GM12878 (cell line): ENCODE data around the gene HCLS1. TPM values are rescaled to one million over a fixed set of nuclear protein-coding genes. Genes with fewer than 3 reads are reported as not detected.

Source experiments
- ATAC-seq: fragments of 200-7000 bp; cut with Tn5 transposase; 3 replicates; pipeline ENCODE4 v1.9.1; 2020; ENCODE audit warnings: mild to moderate bottlenecking, moderate library complexity
- BruUV-seq: library from RNA; stranded (reverse); fragments of 400-500 nt; replicated peaks from 2 replicates; lab custom pipeline; 2021; lab: Mats Ljungman, UMichigan
- CTCF ChIA-PET: fragments of 300-600 bp; sonication (Branson Sonifier 250); formaldehyde crosslinking; extraction: SDS; loops from one replicate; lab custom pipeline; 2021; ENCODE audit warnings: inconsistent platforms; lab: Yijun Ruan, JAX
- POLR2A ChIA-PET: fragments of 350-600 bp; formaldehyde crosslinking; extraction: SDS; loops from one replicate; lab custom pipeline; 2021; ENCODE audit warnings: inconsistent platforms; lab: Charles Lee
- RAD21 ChIA-PET: fragments of 300-600 bp; sonication (Branson Sonifier 250); formaldehyde crosslinking; loops from one replicate; lab custom pipeline; 2023; ENCODE audit warnings: antibody characterized with exemption; ENCODE audit not compliant: unreplicated experiment; lab: Charles Lee
- SMC1A ChIA-PET: fragments of 300-600 bp; sonication (Branson Sonifier 250); formaldehyde crosslinking; loops from one replicate; lab custom pipeline; 2023; ENCODE audit not compliant: unreplicated experiment, uncharacterized antibody; lab: Charles Lee
- DNase-seq: peaks from one replicate; pipeline ENCODE4 v3.0.0-alpha.2; 2011; ENCODE audit warnings: low read depth, low spot score
- FAIRE-seq: peaks from 3 replicates; lab custom pipeline; 2011; peaks lifted over from hg19 to GRCh38; lab: Jason Lieb, UNC
- H2AFZ ChIP-seq: 2 replicates; pipeline ENCODE4 v1.6.0; 2011; ENCODE audit warnings: low read depth, low read length, control low read depth; ENCODE audit not compliant: control insufficient read depth
- H3K27ac ChIP-seq: 2 replicates; pipeline ENCODE4 v1.5.1; 2011; ENCODE audit warnings: control low read depth; ENCODE audit not compliant: control insufficient read depth, insufficient read depth
- H3K27me3 ChIP-seq, 2 experiments: replicated peaks in 1 of 2; 2 replicates each; pipeline versions ENCODE4 v1.6.0 to v1.6.1; 2011; ENCODE audit warnings: low read length in 1 of 2; ENCODE audit not compliant: control insufficient read depth in 2 of 2, insufficient read depth in 2 of 2
- H3K36me3 ChIP-seq, 2 experiments: 2 replicates each; pipeline ENCODE4 v1.5.1; 2011; ENCODE audit warnings: low read length in 1 of 2; ENCODE audit not compliant: control insufficient read depth in 2 of 2, insufficient read depth in 2 of 2
- H3K4me1 ChIP-seq: 2 replicates; pipeline ENCODE4 v1.6.1; 2011; ENCODE audit warnings: mild to moderate bottlenecking, low read length, moderate library complexity, mixed read lengths; ENCODE audit not compliant: control insufficient read depth, insufficient read depth
- H3K4me2 ChIP-seq: 2 replicates; pipeline ENCODE4 v1.6.0; 2011; ENCODE audit warnings: control low read depth; ENCODE audit not compliant: control insufficient read depth, insufficient read depth
- H3K4me3 ChIP-seq: fragments of 200-600 bp; sonication (generic); 2 replicates; pipeline ENCODE4 v1.5.1; 2016
- H3K79me2 ChIP-seq: 2 replicates; pipeline ENCODE4 v1.6.0; 2011; ENCODE audit warnings: low read length; ENCODE audit not compliant: control insufficient read depth, insufficient read depth
- H3K9ac ChIP-seq: 2 replicates; pipeline ENCODE4 v1.8.0; 2011; ENCODE audit warnings: low read length, control low read depth, mixed read lengths; ENCODE audit not compliant: control insufficient read depth, insufficient read depth
- H3K9me3 ChIP-seq: replicated peaks from 3 replicates; pipeline ENCODE4 v1.5.1; 2011; ENCODE audit warnings: mild to moderate bottlenecking, low read length; ENCODE audit not compliant: control insufficient read depth, insufficient read depth
- H4K20me1 ChIP-seq: 2 replicates; pipeline ENCODE4 v1.6.0; 2011; ENCODE audit not compliant: control insufficient read depth, insufficient read depth
- HDAC6 ChIP-seq: fragments of 200-600 bp; sonication (generic); IDR thresholded peaks from one replicate; pipeline ENCODE4 v1.8.0; 2017; ENCODE audit warnings: antibody characterized with exemption; ENCODE audit not compliant: unreplicated experiment
- JUND ChIP-seq: IDR thresholded peaks from 2 replicates; pipeline ENCODE4 v1.6.1; 2012; ENCODE audit warnings: low read depth, mild to moderate bottlenecking, low read length, improper control_type of control experiment, moderate library complexity
- KAT2A ChIP-seq: conservative IDR thresholded peaks from 2 replicates; pipeline ENCODE4 v1.6.1; 2011; ENCODE audit warnings: low read depth, low read length; ENCODE audit not compliant: control insufficient read depth
- NRF1 ChIP-seq: conservative IDR thresholded peaks from 2 replicates; pipeline ENCODE4 v1.6.1; 2011; ENCODE audit warnings: mild to moderate bottlenecking, low read depth, low read length, improper control_type of control experiment
- POLR2A ChIP-seq: IDR thresholded peaks from 2 replicates; pipeline ENCODE4 v1.6.1; 2011; ENCODE audit warnings: low read depth, mild to moderate bottlenecking, low read length
- RAD51 ChIP-seq: fragments of 450-650 bp; IDR thresholded peaks from 2 replicates; pipeline ENCODE4 v1.6.1; 2016; ENCODE audit warnings: moderate library complexity, mild to moderate bottlenecking, inconsistent platforms
- SUPT20H ChIP-seq: IDR thresholded peaks from 2 replicates; pipeline ENCODE4 v1.6.1; 2011; ENCODE audit warnings: low read depth, mild to moderate bottlenecking, low read length, moderate library complexity, borderline replicate concordance; ENCODE audit not compliant: control insufficient read depth
- ZNF274 ChIP-seq: IDR thresholded peaks from one replicate; pipeline ENCODE4 v1.8.0; 2011; ENCODE audit not compliant: insufficient read length, insufficient read depth
- WGBS: methylation state at CpG from one replicate; pipeline ENCODE4 v1.1.6; 2016; ENCODE audit warnings: low lambda C conversion rate; ENCODE audit not compliant: insufficient replicate concordance, insufficient coverage; ENCODE audit errors: missing lambda C conversion rate; 5-methylcytosine and 5-hydroxymethylcytosine counted together
- in situ Hi-C: fragments of 300-500 bp; cut with MboI; formaldehyde crosslinking; loops from 9 replicates; pipeline ENCODE4 v1.14.3; 2018; ENCODE audit warnings: mixed read lengths
- intact Hi-C: fragments of 100-400 bp; cut with micrococcal nuclease; formaldehyde crosslinking; loops from one replicate; pipeline ENCODE4 v1.14.2; 2022; ENCODE audit not compliant: unreplicated experiment
- polyA plus RNA-seq, 11 experiments: library from polyadenylated mRNA; depleted of rRNA in 4 of 11; unstranded in 6 of 11; stranded (reverse) in 5 of 11; fragments of >200 nt; fragmentation: Nextera tagmentation in 4 of 11; fragmentation: Illumina TruSeq in 1 of 11; extraction: Ambion mirVana in 4 of 11; extraction: Trizol in 1 of 11; gene quantifications; 1 replicate in 1 of 11; 2 replicates in 10 of 11; pipeline versions ENCODE4 v1.2.1 to v1.2.3, GENCODE V29; 2011 to 2016; ENCODE audit warnings: inconsistent platforms in 2 of 11, missing spikeins in 2 of 11, low read depth in 1 of 11
- total RNA-seq, 4 experiments: library from RNA; depleted of rRNA in 3 of 4; stranded (reverse); fragments of >200 nt in 3 of 4; fragmentation: Illumina TruSeq in 1 of 4; extraction: Trizol in 1 of 4; gene quantifications; 2 replicates each; pipeline versions ENCODE4 v1.2.1 to v1.2.3, GENCODE V29; 2013 to 2021
- TF ChIP-seq, protein P1 (sequence below): fragments of 450-650 bp; IDR thresholded peaks from 2 replicates; pipeline ENCODE4 v1.6.1; 2017; ENCODE audit warnings: mild to moderate bottlenecking

The HCLS1 gene
- total and polyA plus RNA-seq, 10 of the 15 experiments (the other 5 are each of a cell fraction or from before 2014, with no cell fraction given) = 51.6 to 344 (median 231) TPM

- peaks cover 4 to 13% of the 10 kb centered on the region in 2 experiments for H3K36me3 ChIP-seq
- no peak overlapping the region for H3K27ac ChIP-seq
- TF ChIP-seq RAD51 (no peak), SUPT20H (no peak), ZNF274 (no peak), JUND (no peak), POLR2A (no peak), HDAC6 (no peak), NRF1 (no peak), KAT2A (no peak)
- TF ChIP-seq, protein P1, sequence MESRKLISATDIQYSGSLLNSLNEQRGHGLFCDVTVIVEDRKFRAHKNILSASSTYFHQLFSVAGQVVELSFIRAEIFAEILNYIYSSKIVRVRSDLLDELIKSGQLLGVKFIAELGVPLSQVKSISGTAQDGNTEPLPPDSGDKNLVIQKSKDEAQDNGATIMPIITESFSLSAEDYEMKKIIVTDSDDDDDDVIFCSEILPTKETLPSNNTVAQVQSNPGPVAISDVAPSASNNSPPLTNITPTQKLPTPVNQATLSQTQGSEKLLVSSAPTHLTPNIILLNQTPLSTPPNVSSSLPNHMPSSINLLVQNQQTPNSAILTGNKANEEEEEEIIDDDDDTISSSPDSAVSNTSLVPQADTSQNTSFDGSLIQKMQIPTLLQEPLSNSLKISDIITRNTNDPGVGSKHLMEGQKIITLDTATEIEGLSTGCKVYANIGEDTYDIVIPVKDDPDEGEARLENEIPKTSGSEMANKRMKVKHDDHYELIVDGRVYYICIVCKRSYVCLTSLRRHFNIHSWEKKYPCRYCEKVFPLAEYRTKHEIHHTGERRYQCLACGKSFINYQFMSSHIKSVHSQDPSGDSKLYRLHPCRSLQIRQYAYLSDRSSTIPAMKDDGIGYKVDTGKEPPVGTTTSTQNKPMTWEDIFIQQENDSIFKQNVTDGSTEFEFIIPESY = no peak
- no peak overlapping the region for H3K9ac ChIP-seq
- in situ Hi-C loops (no loop called here), intact Hi-C loops (no loop called here)
- ChIA-PET RAD21 (no interaction called here), POLR2A (interaction anchor here (0.5 kb wide), 1 partner anchor 653 kb away, joined by 4 read pairs; no protein-coding TSS in a partner anchor), CTCF (interaction anchor here (1.6 kb wide), 1 partner anchor 132 kb away, joined by 4 read pairs; no protein-coding TSS in a partner anchor), SMC1A (interaction anchor here (0.6 to 5.4 kb wide), 4 partner anchors 13 to 54 kb away, joined by 3 to 30 read pairs (median 4); no protein-coding TSS in a partner anchor)
- H3K79me2 ChIP-seq = no peaks in the 10 kb centered on the region
- WGBS = 98% methylated on average over 3 of the region's 3 CpGs
- TSS peak; percentile 36 for BruUV-seq
- no peak overlapping the region for H2AFZ ChIP-seq
- FAIRE-seq = no peak
- no peak for ATAC-seq
- no peaks in the 10 kb centered on the region for H4K20me1 ChIP-seq
- no peak overlapping the region for H3K4me3 ChIP-seq
- no peaks in the 10 kb centered on the region for H3K27me3 ChIP-seq
- no peaks in the 10 kb centered on the region for H3K9me3 ChIP-seq
- no peak overlapping the region for H3K4me2 ChIP-seq
- peaks cover 5% of the 10 kb centered on the region for H3K4me1 ChIP-seq
- DNase-seq = no peak
Observed at GRCh38 chr3:121696186-121696585, 35.5 kb upstream of the HCLS1 start.
